Heart right ventricle (tissue), 16 donors: ENCODE results near the gene STRA6. TPM values are rescaled to one million over a fixed set of nuclear protein-coding genes. Genes with fewer than 3 reads are reported as not detected.

ENCODE experiments used
- ATAC-seq, 8 donors: fragments of 200-7000 bp; cut with Tn5 transposase; one replicate each; pipeline ENCODE4 v1.9.1; 2020; ENCODE audit warnings: mild to moderate bottlenecking in 8 of 8, moderate library complexity in 8 of 8, moderate number of reproducible peaks in 1 of 8
- DNase-seq, 2 donors: peaks; one replicate each; pipeline ENCODE4 v3.0.0-alpha.2; 2020
- H3K27ac ChIP-seq, 10 donors: fragments of 200-600 bp; sonication (generic) in 2 of 10; one replicate each; pipeline versions ENCODE4 v1.5.0 to v1.8.0; 2020 to 2022; ENCODE audit warnings: mild to moderate bottlenecking in 3 of 10
- H3K27me3 ChIP-seq, 7 donors: fragments of 200-600 bp; one replicate each; pipeline ENCODE4 v1.8.0; 2021 to 2022; ENCODE audit warnings: mild to moderate bottlenecking in 2 of 7
- H3K36me3 ChIP-seq, 9 donors: fragments of 200-600 bp; sonication (generic) in 1 of 9; one replicate each; pipeline versions ENCODE4 v1.5.0 to v1.8.0; 2020 to 2022; ENCODE audit warnings: mild to moderate bottlenecking in 2 of 9
- H3K4me1 ChIP-seq, 9 donors: fragments of 200-600 bp; sonication (generic) in 1 of 9; one replicate each; pipeline versions ENCODE4 v1.5.0 to v1.8.0; 2020 to 2022; ENCODE audit warnings: mild to moderate bottlenecking in 4 of 9
- H3K4me3 ChIP-seq, 10 donors: fragments of 200-600 bp; sonication (generic) in 2 of 10; one replicate each; pipeline versions ENCODE4 v1.5.0 to v1.8.0; 2020 to 2022; ENCODE audit warnings: mild to moderate bottlenecking in 7 of 10, moderate library complexity in 2 of 10
- H3K9me3 ChIP-seq, 11 donors: fragments of 200-600 bp in 10 of 11; sonication (generic) in 2 of 11; one replicate each; pipeline versions ENCODE4 v1.5.0 to v1.8.0; 2013 to 2022; ENCODE audit warnings: mild to moderate bottlenecking in 2 of 11, control low read depth in 1 of 11, moderate library complexity in 1 of 11
- WGBS, 2 donors: extraction: QIAGEN DNeasy Blood & Tissue Kit; methylation state at CpG; one replicate each; pipeline ENCODE4 v1.1.7; 2013; ENCODE audit warnings: inconsistent platforms in 1 of 2; 5-methylcytosine and 5-hydroxymethylcytosine counted together
- intact Hi-C, 10 donors: fragments of 100-400 bp; cut with DNase I; formaldehyde crosslinking; loops; one replicate each; pipeline versions ENCODE4 v1.11.1 to v1.14.2; 2022
- polyA plus RNA-seq, 2 donors: library from polyadenylated mRNA; stranded (reverse); fragments of 200-250 nt; gene quantifications; one replicate each; pipeline ENCODE4 v1.2.3, GENCODE V29; 2013
- total RNA-seq, 10 donors: library from RNA; stranded (reverse); fragmentation: NEBNext Ultra II Directional in 3 of 10; extraction: Animal tissue kit (Norgen Biotek cat#: 25700) in 3 of 10; gene quantifications; one replicate each; pipeline versions ENCODE4 v1.2.1 to v1.2.4, GENCODE V29; 2021 to 2023
- TF ChIP-seq, protein P1 (sequence below), 9 donors: fragments of 200-600 bp; sonication (generic) in 2 of 9; IDR thresholded peaks; one replicate each; pipeline versions ENCODE4 v1.5.0 to v1.8.0; 2021 to 2022; ENCODE audit warnings: antibody characterized with exemption in 9 of 9, mild to moderate bottlenecking in 5 of 9, moderate library complexity in 1 of 9
- donor health status: Arrhythmogenic right ventricular cardiomyopathy.
- donor health status: ischemic (EF 13 %, LVEDD 7.1; RV severe dilation, severe dysfunction).
- donor health status: healthy with polysubstance abuse.
- donor health status: DM: no; HTN: yes; CAD: no.
- donor health status: DM: no; HTN: no; CAD: no.
- donor health status: ischemic (EF 25% LVEDD 6.9; RV normal size, moderate dysfunction).
- donor health status: ischemic (EF 25% LVEDD 5.7; RV mildly dilated, moderate dysfunction).
- donor health status: healthy.
- donor health status: DM: yes; HTN: yes; CAD: no.
- donor health status: Ischemic cardiomyopathy.
- donor health status: ischemic (EF 35%, LVEDD 5.7; RV mildly dilated, moderate dysfunction).
- donor health status: nonischemic (EF 11% LVEDD 7.7; RV severe dilation, severe dysfunction).
- donor health status: DM: yes; HTN: yes; CAD: no.
- donor health status: PGD.
- donor health status: ischemic (EF 29% LVEDD 5.4; RV normal size, mild dysfunction).
- donor health status: nonischemic (EF 23%, LVEDD 6.1; RV moderate dilation, normal function).

Gene STRA6
- total and polyA plus RNA-seq, 12 donors, result 0.03 to 0.21 (median 0.14) TPM; not detected in 8

DNA sequence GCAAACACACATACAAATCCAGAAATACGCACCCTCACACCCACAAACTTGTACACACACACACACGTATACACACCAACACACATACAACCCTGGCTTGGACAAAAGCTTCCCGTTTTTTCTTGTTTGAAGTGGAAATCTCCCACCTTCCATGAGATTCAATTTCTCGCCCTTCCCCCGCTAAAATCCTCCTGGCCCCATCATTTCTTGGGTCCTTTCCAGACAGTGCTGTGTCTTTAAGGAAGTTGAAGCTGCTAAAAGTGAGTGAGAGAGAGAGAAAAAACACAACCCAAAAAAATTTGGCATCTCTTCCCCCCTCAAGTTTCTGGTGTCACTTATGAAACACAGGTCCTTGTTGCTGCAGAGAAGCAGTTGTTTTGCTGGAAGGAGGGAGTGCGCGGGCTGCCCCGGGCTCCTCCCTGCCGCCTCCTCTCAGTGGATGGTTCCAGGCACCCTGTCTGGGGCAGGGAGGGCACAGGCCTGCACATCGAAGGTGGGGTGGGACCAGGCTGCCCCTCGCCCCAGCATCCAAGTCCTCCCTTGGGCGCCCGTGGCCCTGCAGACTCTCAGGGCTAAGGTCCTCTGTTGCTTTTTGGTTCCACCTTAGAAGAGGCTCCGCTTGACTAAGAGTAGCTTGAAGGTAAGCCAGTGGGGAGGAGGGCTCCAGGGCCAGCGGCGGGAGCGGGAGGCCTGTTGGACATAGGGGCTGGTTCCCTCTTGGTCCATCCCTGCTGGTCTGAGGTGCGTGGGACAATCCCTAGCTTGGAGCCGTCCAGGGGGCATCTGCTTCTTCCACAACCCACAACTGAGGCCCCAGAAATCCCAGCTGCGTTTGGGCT, 29.0 kb downstream of the STRA6 start, which contains the start of gene ISLR:
Gene ISLR (plus strand): TSS at position 331 of the 839 bp plus-strand sequence. CDS start 1,149 bp downstream, outside the sequence.
- TF ChIP-seq, protein P1, sequence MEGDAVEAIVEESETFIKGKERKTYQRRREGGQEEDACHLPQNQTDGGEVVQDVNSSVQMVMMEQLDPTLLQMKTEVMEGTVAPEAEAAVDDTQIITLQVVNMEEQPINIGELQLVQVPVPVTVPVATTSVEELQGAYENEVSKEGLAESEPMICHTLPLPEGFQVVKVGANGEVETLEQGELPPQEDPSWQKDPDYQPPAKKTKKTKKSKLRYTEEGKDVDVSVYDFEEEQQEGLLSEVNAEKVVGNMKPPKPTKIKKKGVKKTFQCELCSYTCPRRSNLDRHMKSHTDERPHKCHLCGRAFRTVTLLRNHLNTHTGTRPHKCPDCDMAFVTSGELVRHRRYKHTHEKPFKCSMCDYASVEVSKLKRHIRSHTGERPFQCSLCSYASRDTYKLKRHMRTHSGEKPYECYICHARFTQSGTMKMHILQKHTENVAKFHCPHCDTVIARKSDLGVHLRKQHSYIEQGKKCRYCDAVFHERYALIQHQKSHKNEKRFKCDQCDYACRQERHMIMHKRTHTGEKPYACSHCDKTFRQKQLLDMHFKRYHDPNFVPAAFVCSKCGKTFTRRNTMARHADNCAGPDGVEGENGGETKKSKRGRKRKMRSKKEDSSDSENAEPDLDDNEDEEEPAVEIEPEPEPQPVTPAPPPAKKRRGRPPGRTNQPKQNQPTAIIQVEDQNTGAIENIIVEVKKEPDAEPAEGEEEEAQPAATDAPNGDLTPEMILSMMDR (IDR thresholded peaks at IDR 0.05), result no peak
- H3K27me3 ChIP-seq, result no peaks in the 10 kb centered on the region
- no peaks in the 10 kb centered on the region for H3K36me3 ChIP-seq
- peak within 1 kb of the TSS in 9 of 10 donors; percentile 9 to 54 (median 47) for H3K4me3 ChIP-seq
- peaks cover 18 to 93% (median 52%) of the 10 kb centered on the region in 9 donors for H3K4me1 ChIP-seq
- H3K27ac ChIP-seq, result peak within 1 kb of the TSS; percentile 68 to 93 (median 83)
- peak; percentile 47 to 53 for DNase-seq
- peak; percentile 23 to 70 (median 58) for ATAC-seq
- 39 to 57% methylated on average over 19 to 20 of the region's 20 CpGs for WGBS, 2 donors
- intact Hi-C loops, result loop anchor here in 2 of 10 donors (2.0 to 5.0 kb wide), 2 partner anchors 36 to 37 kb away; no protein-coding TSS in a partner anchor
- no peaks in the 10 kb centered on the region for H3K9me3 ChIP-seq

DNA sequence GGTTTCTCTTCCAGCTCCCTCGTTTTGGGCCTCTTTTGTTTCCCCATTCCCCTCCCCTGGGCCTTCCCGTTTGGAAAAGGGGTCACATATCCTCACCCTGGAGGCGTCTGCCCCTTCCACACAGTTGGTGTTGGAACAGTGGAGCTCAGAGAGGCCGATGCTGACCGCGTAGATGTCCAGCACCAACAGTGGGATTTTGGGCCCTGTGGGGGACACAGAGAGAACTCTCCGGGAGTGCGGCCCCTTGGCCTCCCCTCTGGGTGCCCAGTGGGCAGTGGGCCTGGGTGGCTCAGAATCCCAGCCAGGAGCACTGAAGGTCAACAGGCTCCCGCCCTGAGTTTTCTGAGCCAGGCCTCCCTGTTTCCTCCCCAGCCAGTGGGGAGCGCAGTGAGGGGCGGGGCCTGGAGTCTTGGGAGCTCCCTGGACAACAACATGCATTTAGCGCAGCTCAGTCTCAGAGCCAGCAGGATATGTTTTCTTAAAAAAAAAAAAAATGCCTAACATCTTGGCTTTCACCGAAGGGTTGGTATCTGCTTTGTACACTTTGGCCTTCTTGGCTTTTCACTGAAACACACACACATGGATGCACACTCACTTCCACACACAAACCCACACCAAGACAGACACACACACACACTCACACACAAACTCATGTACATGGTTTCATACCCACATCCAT, 29.7 kb downstream of the STRA6 start:
- TF ChIP-seq, protein P1 (IDR thresholded peaks at IDR 0.05), result peak in 3 of 9 donors; percentile 4 to 24 (median 16)
- Histone ChIP-seq H3K27ac (peak overlapping the region; percentile 68 to 93 (median 83)), H3K36me3 (no peaks in the 10 kb centered on the region), H3K4me1 (peaks cover 19 to 93% (median 51%) of the 10 kb centered on the region in 9 donors), H3K27me3 (no peaks in the 10 kb centered on the region), H3K9me3 (no peaks in the 10 kb centered on the region), H3K4me3 (peak overlapping the region in 5 of 10 donors; percentile 47 to 54 (median 51))
- intact Hi-C loops, result loop anchor here in 2 of 10 donors (2.0 to 5.0 kb wide), 2 partner anchors 36 kb away; no protein-coding TSS in a partner anchor
- peak; percentile 67 to 89 (median 78) for ATAC-seq
- DNase-seq, result peak; percentile 82 to 83
- WGBS, 2 donors, result 35 to 48% methylated on average over 13 of the region's 13 CpGs

DNA sequence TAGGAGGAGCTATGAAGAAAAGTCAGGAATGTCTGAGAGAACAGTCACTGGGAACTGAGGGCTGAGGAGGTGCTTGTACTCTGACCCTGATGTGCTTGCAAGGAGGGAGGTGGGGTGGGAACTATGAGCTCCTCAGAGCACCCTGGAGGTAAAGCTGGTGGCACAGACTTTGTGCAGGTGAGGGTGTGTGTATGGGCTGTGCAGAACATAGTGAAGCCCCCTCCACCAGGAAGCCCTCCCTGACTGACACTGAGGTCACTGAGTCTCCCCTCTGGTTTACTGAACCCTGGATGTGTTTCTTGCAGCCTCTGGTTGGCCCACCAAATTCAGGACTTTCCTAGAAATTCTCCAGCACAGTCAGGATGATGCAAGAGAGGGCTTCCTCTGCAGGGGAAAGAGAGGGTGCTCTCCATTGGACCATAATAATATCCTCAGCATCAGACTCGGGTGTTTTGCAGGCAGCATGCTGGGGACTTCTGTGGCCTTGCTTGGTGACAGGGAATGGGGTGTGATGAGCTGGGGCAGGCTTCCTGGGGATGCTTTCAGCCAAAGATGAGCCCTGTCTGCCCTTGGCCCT, 30.5 kb downstream of the STRA6 start:
- Histone ChIP-seq H3K4me1 (peaks cover 16 to 91% (median 48%) of the 10 kb centered on the region in 9 donors), H3K4me3 (peak overlapping the region in 1 of 10 donors; percentile 49), H3K27ac (peak overlapping the region; percentile 68 to 93 (median 83)), H3K36me3 (no peaks in the 10 kb centered on the region), H3K9me3 (no peaks in the 10 kb centered on the region), H3K27me3 (no peaks in the 10 kb centered on the region)
- no peak for DNase-seq
- intact Hi-C loops, result loop anchor here in 2 of 10 donors (2.0 to 5.0 kb wide), 2 partner anchors 35 kb away; no protein-coding TSS in a partner anchor
- WGBS, 2 donors, result 71 to 73% methylated on average over 1 of the region's 1 CpG
- ATAC-seq, result no peak
- TF ChIP-seq, protein P1 (IDR thresholded peaks at IDR 0.05), result no peak
